HCT116 (cell line): ENCODE data around the gene ADAM11.

ENCODE experiments used
- CEBPB ChIP-seq: IDR thresholded peaks from 2 replicates; pipeline ENCODE4 v1.6.1; 2012; ENCODE audit warnings: low read depth
- EZH2 ChIP-seq: fragments of 200-600 bp; sonication (generic); IDR thresholded peaks from 2 replicates; pipeline ENCODE4 v1.6.1; 2017; ENCODE audit warnings: antibody characterized with exemption, mixed run types
- POLR2A ChIP-seq: IDR thresholded peaks from 2 replicates; pipeline ENCODE4 v1.7.0; 2011; ENCODE audit warnings: borderline replicate concordance; ENCODE audit not compliant: insufficient read depth, insufficient read length; ENCODE audit errors: extremely low read depth
- POLR2AphosphoS5 ChIP-seq: IDR thresholded peaks from 2 replicates; pipeline ENCODE4 v1.6.1; 2011; ENCODE audit warnings: mild to moderate bottlenecking, low read depth, low read length, moderate library complexity
- RAD21 ChIP-seq: IDR thresholded peaks from 2 replicates; pipeline ENCODE4 v1.6.1; 2012; ENCODE audit warnings: low read depth, mild to moderate bottlenecking
- SIN3A ChIP-seq: IDR thresholded peaks from 2 replicates; pipeline ENCODE4 v1.6.1; 2012; ENCODE audit warnings: low read depth
- TCF7L2 ChIP-seq: IDR thresholded peaks from 2 replicates; pipeline ENCODE4 v1.7.0; 2011; ENCODE audit warnings: borderline replicate concordance, inconsistent platforms; ENCODE audit not compliant: insufficient read depth, insufficient read length; ENCODE audit errors: extremely low read depth
- YY1 ChIP-seq: IDR thresholded peaks from 2 replicates; pipeline ENCODE4 v1.6.1; 2011; ENCODE audit warnings: low read length, low read depth, moderate library complexity, mild to moderate bottlenecking; ENCODE audit not compliant: insufficient replicate concordance; ENCODE audit errors: extremely low read depth
- ZFX ChIP-seq: fragments of 450-650 bp; IDR thresholded peaks from 2 replicates; pipeline ENCODE4 v1.6.1; 2017
- TF ChIP-seq, protein P1 (sequence below): IDR thresholded peaks from 2 replicates; pipeline ENCODE4 v1.6.1; 2012; ENCODE audit warnings: low read depth
- TF ChIP-seq, protein P2 (sequence below), 3 experiments: fragments of 200-600 bp in 1 of 3; sonication (generic) in 1 of 3; IDR thresholded peaks in 2 of 3; conservative IDR thresholded peaks in 1 of 3; 2 replicates each; pipeline ENCODE4 v1.5.1; 2012 to 2017; ENCODE audit warnings: low read depth in 2 of 3, low read length in 2 of 3, antibody characterized with exemption in 1 of 3, borderline replicate concordance in 1 of 3, control low read depth in 1 of 3, mild to moderate bottlenecking in 1 of 3, mixed read lengths in 1 of 3, mixed run types in 1 of 3, moderate library complexity in 1 of 3; ENCODE audit not compliant: insufficient read depth in 1 of 3
- TF ChIP-seq, protein P3 (sequence below): IDR thresholded peaks from 2 replicates; pipeline ENCODE4 v1.6.1; 2012
- TF ChIP-seq, protein P4 (sequence below): IDR thresholded peaks from 2 replicates; pipeline ENCODE4 v1.6.1; 2012

DNA sequence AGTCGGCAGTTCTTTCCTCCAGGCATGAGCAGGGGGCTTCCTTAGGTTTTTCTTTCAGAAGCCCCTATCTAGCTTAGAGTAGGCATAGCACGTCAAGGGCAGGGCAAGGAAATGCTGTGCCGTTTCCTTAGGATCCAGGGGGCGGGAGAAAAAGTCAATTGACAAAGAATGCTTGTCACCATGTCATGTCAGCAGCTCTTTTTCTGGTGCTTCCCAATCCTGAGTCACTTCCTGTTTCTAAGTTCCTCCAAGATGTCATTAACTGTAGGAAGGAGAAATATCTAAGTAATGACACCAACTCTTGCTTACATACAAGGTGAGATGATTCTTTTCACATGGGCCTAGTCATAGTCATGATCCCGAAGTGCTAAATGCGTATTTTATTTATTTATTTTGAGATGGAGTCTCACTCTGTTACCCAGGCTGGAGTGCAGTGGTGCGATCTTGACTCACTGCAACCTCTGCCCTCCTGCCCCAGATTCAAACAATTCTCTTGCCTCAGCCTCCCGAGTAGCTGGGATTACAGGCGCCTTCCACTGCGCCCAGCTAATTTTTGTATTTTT lies 36.1 kb downstream of the ADAM11 start:
- TF ChIP-seq, protein P1, sequence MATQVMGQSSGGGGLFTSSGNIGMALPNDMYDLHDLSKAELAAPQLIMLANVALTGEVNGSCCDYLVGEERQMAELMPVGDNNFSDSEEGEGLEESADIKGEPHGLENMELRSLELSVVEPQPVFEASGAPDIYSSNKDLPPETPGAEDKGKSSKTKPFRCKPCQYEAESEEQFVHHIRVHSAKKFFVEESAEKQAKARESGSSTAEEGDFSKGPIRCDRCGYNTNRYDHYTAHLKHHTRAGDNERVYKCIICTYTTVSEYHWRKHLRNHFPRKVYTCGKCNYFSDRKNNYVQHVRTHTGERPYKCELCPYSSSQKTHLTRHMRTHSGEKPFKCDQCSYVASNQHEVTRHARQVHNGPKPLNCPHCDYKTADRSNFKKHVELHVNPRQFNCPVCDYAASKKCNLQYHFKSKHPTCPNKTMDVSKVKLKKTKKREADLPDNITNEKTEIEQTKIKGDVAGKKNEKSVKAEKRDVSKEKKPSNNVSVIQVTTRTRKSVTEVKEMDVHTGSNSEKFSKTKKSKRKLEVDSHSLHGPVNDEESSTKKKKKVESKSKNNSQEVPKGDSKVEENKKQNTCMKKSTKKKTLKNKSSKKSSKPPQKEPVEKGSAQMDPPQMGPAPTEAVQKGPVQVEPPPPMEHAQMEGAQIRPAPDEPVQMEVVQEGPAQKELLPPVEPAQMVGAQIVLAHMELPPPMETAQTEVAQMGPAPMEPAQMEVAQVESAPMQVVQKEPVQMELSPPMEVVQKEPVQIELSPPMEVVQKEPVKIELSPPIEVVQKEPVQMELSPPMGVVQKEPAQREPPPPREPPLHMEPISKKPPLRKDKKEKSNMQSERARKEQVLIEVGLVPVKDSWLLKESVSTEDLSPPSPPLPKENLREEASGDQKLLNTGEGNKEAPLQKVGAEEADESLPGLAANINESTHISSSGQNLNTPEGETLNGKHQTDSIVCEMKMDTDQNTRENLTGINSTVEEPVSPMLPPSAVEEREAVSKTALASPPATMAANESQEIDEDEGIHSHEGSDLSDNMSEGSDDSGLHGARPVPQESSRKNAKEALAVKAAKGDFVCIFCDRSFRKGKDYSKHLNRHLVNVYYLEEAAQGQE = no peak
- TF ChIP-seq, protein P2, sequence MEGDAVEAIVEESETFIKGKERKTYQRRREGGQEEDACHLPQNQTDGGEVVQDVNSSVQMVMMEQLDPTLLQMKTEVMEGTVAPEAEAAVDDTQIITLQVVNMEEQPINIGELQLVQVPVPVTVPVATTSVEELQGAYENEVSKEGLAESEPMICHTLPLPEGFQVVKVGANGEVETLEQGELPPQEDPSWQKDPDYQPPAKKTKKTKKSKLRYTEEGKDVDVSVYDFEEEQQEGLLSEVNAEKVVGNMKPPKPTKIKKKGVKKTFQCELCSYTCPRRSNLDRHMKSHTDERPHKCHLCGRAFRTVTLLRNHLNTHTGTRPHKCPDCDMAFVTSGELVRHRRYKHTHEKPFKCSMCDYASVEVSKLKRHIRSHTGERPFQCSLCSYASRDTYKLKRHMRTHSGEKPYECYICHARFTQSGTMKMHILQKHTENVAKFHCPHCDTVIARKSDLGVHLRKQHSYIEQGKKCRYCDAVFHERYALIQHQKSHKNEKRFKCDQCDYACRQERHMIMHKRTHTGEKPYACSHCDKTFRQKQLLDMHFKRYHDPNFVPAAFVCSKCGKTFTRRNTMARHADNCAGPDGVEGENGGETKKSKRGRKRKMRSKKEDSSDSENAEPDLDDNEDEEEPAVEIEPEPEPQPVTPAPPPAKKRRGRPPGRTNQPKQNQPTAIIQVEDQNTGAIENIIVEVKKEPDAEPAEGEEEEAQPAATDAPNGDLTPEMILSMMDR (IDR thresholded peaks at IDR 0.05 in 2 of 3, conservative IDR thresholded peaks at IDR 0.05 in 1 of 3; ENCODE audit: borderline replicate concordance in 1 of 3, insufficient read depth in 1 of 3, low read depth in 2 of 3, low read length in 2 of 3) = no peak
- no peak for TF ChIP-seq ZFX
- peak; percentile 49; the same call in 1 of the 2 replicates for TF ChIP-seq POLR2AphosphoS5
- TF ChIP-seq, protein P3, sequence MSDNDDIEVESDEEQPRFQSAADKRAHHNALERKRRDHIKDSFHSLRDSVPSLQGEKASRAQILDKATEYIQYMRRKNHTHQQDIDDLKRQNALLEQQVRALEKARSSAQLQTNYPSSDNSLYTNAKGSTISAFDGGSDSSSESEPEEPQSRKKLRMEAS = no peak; the same call in none of the 2 replicates
- no peak for TF ChIP-seq EZH2
- TF ChIP-seq YY1 = no peak
- no peak for TF ChIP-seq CEBPB
- TF ChIP-seq SIN3A = no peak
- TF ChIP-seq, protein P4, sequence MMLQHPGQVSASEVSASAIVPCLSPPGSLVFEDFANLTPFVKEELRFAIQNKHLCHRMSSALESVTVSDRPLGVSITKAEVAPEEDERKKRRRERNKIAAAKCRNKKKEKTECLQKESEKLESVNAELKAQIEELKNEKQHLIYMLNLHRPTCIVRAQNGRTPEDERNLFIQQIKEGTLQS = no peak
- TF ChIP-seq POLR2A = no peak
- TF ChIP-seq RAD21 = 0 out of 2 replicates have a peak, but pooled peaks have one; percentile 3
- no peak for TF ChIP-seq TCF7L2
